Upper lobe of right lung (tissue), 1 donor: ENCODE measurements around the gene NOVA2. TPM values are rescaled to one million over a fixed set of nuclear protein-coding genes. Genes with fewer than 3 reads are reported as not detected.

Experiments
- ATAC-seq: fragments of 200-7000 bp; cut with Tn5 transposase; one replicate; pipeline ENCODE4 v1.9.1; 2020; ENCODE audit warnings: mild to moderate bottlenecking, moderate library complexity
- DNase-seq: peaks from one replicate; pipeline ENCODE4 v3.0.0-alpha.2; 2020
- H3K27ac ChIP-seq: fragments of 200-600 bp; one replicate; pipeline ENCODE4 v1.8.0; 2022
- H3K27me3 ChIP-seq: fragments of 200-600 bp; one replicate; pipeline ENCODE4 v1.8.0; 2022; ENCODE audit warnings: mild to moderate bottlenecking
- H3K36me3 ChIP-seq: fragments of 200-600 bp; one replicate; pipeline ENCODE4 v1.8.0; 2022
- H3K4me1 ChIP-seq: fragments of 200-600 bp; one replicate; pipeline ENCODE4 v1.8.0; 2022
- H3K4me3 ChIP-seq: fragments of 200-600 bp; one replicate; pipeline ENCODE4 v1.8.0; 2022; ENCODE audit warnings: mild to moderate bottlenecking
- H3K9me3 ChIP-seq: fragments of 200-600 bp; one replicate; pipeline ENCODE4 v1.8.0; 2022
- CTCF ChIP-seq: fragments of 200-600 bp; IDR thresholded peaks from one replicate; pipeline ENCODE4 v1.8.0; 2022; ENCODE audit warnings: antibody characterized with exemption
- intact Hi-C: fragments of 100-400 bp; cut with DNase I; formaldehyde crosslinking; loops from one replicate; pipeline ENCODE4 v1.11.0; 2022
- total RNA-seq: library from RNA; stranded (reverse); fragmentation: NEBNext Ultra II Directional; extraction: Animal tissue kit (Norgen Biotek cat#: 25700); gene quantifications from one replicate; pipeline ENCODE4 v1.2.1, GENCODE V29; 2021
- donor health status: DM: no; HTN: yes; CAD: no; lungs with severe emphysema.

NOVA2 gene
- total RNA-seq, 1 donor from 2014 or later, result 21.2 TPM

DNA sequence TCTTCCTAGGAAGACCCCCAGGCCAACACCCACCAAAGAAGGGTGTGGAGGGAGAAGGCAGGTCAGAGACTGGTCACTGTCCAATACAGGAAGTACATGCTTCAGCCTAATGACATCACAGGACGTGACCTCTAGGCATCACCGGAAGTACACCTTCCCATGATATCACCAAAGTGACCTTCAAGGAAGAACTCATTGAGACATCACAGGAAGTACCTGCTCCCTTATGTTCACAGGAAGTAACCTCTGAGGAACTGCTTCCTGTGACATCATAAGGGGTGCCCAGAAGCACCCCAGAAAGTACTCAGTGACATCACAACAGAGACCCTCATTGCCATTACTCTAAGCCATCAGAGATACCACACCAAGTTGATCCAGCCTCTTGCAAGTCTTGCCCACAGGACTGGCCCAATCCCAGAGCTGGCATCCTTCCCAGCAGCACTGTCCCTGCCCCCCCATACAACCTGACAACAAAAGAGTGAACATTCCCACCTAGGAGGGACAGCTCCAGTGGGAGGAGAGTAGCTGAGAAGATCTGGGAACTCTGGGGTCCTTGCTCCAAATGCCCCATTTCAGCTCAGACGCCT, 34.8 kb downstream of the NOVA2 start:
- no peak for TF ChIP-seq CTCF
- ATAC-seq (no peak), DNase-seq (no peak)
- peaks cover 39% of the 10 kb centered on the region for H3K27me3 ChIP-seq
- H3K4me1 ChIP-seq, result no peaks in the 10 kb centered on the region
- no peak overlapping the region for H3K4me3 ChIP-seq
- no peaks in the 10 kb centered on the region for H3K9me3 ChIP-seq
- no peak overlapping the region for H3K27ac ChIP-seq
- intact Hi-C loops, result no loop called here
- H3K36me3 ChIP-seq, result no peaks in the 10 kb centered on the region

DNA sequence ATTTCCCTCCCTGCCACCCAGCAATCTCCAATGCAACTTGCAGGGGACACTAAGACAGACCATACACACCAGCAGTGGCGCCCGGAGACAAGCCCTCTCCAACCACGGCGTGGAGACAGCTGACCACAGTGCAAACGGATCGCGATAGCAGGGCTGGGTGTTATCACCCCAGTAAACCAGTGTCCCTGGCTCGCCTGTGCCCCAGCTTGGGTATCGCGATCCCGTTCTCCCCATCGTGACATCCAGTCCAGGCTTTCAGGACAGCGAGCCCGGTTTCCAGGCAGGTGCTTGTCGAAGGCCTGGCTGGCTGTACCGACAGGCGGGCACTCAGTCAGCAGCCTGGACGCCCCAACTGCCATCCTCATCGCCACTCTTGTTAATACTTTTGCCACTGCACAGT, 38.4 kb downstream of the NOVA2 start:
- no peak for TF ChIP-seq CTCF
- Histone ChIP-seq H3K4me3 (no peak overlapping the region), H3K9me3 (no peaks in the 10 kb centered on the region), H3K4me1 (no peaks in the 10 kb centered on the region), H3K27ac (no peak overlapping the region), H3K36me3 (no peaks in the 10 kb centered on the region), H3K27me3 (peaks cover 42% of the 10 kb centered on the region)
- intact Hi-C loops, result no loop called here
- DNase-seq (no peak), ATAC-seq (no peak)

- Histone ChIP-seq H3K27ac (no peak overlapping the region), H3K4me3 (no peak overlapping the region), H3K9me3 (no peaks in the 10 kb centered on the region), H3K36me3 (no peaks in the 10 kb centered on the region), H3K4me1 (no peaks in the 10 kb centered on the region), H3K27me3 (peaks cover 41% of the 10 kb centered on the region)
- DNase-seq, result no peak
- TF ChIP-seq CTCF, result no peak
- intact Hi-C loops, result no loop called here
- ATAC-seq, result no peak
Observed at GRCh38 chr19:45934551-45935230, 39.0 kb downstream of the NOVA2 start.

DNA sequence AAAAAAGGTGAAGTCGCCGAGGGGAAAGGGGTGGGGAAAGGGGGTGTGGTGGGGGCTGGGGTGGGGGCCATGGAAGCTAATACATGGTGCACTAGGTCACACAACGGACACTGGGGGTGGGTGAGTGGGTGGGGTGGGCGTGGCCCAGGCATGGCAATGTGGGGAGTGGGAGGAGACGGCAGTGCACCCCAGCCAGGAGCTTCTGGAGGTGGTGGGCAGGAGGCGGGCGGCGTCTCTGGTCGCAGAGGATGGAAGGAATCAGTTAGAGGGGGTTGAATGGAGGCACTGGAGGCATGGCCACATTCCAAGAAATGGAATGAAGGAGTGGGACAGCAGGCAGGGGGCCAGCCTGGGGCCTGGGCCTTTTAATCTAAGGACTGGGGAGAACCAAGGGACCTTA, 39.9 kb downstream of the NOVA2 start:
- Histone ChIP-seq H3K9me3 (no peaks in the 10 kb centered on the region), H3K36me3 (no peaks in the 10 kb centered on the region), H3K4me3 (no peak overlapping the region), H3K4me1 (no peaks in the 10 kb centered on the region), H3K27ac (no peak overlapping the region), H3K27me3 (peaks cover 32% of the 10 kb centered on the region)
- no peak for TF ChIP-seq CTCF
- intact Hi-C loops, result no loop called here
- DNase-seq (no peak), ATAC-seq (no peak)

- TF ChIP-seq CTCF, result no peak
- Histone ChIP-seq H3K4me1 (peaks cover 6% of the 10 kb centered on the region), H3K36me3 (no peaks in the 10 kb centered on the region), H3K27ac (no peak overlapping the region), H3K9me3 (no peaks in the 10 kb centered on the region), H3K4me3 (no peak overlapping the region), H3K27me3 (peaks cover 24% of the 10 kb centered on the region)
- intact Hi-C loops, result no loop called here
- no peak for ATAC-seq
- DNase-seq, result no peak
Observed at GRCh38 chr19:45931055-45931454, 42.6 kb downstream of the NOVA2 start.

- ATAC-seq (no peak), DNase-seq (no peak)
- Histone ChIP-seq H3K27ac (no peak overlapping the region), H3K9me3 (no peaks in the 10 kb centered on the region), H3K27me3 (peaks cover 7% of the 10 kb centered on the region), H3K4me1 (peaks cover 6% of the 10 kb centered on the region), H3K36me3 (no peaks in the 10 kb centered on the region), H3K4me3 (no peak overlapping the region)
- no peak for TF ChIP-seq CTCF
- intact Hi-C loops, result no loop called here
Observed at GRCh38 chr19:45929247-45929646, 44.4 kb downstream of the NOVA2 start.
